ENCODE measurements around the gene HOMER2.

HOMER2 gene

DNA sequence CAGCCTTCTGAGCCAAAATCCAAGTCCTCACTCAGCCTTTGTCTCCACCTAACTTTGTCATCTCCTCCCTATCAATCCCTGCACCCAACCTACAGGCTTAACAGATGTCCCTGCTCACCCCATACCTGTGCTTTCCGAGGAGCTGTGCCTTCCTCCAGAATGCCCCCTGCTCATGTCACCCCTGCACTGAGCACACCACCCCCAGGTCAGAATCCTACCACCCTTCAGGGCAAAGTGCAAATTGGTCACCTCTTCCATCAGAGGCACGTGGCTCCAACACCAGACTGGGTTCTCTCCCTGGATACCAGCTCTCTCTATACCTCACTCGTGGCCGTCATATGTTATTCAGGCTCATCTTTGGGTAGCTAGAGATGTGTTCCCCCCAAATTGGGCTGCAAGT, 29.8 kb downstream of the HOMER2 start:
- Histone ChIP-seq H3K4me1 (ENCODE audit: insufficient read depth, low read length) (no peaks in the 10 kb centered on the region), H3K4me3 (ENCODE audit: low read length) (no peak overlapping the region), H3K9me3 (ENCODE audit: insufficient read depth, low read depth, low read length) (no peaks in the 10 kb centered on the region), H3K27me3 (ENCODE audit: insufficient read depth, low read length) (no peaks in the 10 kb centered on the region), H3K9ac (ENCODE audit: low read depth, low read length) (no peak overlapping the region), H3K36me3 (ENCODE audit: insufficient read depth, low read depth, low read length) (no peaks in the 10 kb centered on the region), H3K27ac (ENCODE audit: low read length) (no peak overlapping the region)

DNA sequence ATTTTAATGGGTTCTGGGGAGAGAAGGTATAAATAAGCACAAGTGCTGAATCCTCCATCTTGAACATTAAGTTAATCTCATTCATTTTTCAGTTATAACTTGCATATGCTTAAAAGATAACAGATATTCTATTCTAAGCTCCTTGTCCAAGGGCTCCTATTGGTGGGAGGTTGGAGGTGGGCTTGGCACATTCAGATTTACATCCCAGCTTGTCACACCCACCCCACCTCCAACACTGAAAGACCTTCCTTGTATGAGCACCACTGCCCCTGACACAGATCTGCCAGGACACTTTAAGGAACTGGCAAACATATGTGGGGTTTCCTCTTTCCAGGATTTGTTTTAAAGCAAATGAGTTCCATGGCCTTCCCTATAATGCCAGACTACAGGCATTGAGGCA, 30.6 kb downstream of the HOMER2 start:
- Histone ChIP-seq H3K27me3 (ENCODE audit: insufficient read depth, low read length) (no peaks in the 10 kb centered on the region), H3K9ac (ENCODE audit: low read depth, low read length) (no peak overlapping the region), H3K9me3 (ENCODE audit: insufficient read depth, low read depth, low read length) (no peaks in the 10 kb centered on the region), H3K4me1 (ENCODE audit: insufficient read depth, low read length) (no peaks in the 10 kb centered on the region), H3K36me3 (ENCODE audit: insufficient read depth, low read depth, low read length) (no peaks in the 10 kb centered on the region), H3K4me3 (ENCODE audit: low read length) (no peak overlapping the region), H3K27ac (ENCODE audit: low read length) (no peak overlapping the region)

DNA sequence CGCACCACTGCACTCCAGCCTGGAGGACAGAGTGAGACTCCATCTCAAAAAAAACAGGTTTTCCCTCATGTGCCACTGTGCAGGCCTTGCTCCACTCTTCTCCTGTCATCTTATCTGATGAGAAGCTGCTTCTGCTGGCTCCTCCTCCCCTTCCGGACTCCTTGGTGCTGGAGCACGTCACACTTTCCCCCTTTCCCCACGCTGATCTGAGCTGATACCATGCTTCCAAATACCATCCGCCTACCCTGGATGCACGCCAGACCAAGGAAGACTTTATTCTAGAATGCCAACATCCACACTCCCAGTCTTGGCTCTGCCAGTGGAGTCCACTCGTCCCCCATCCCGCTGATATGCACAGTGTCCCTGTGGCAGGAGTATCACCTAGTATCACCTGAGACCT, 31.3 kb downstream of the HOMER2 start:
- H3K27ac ChIP-seq (ENCODE audit: low read length), result no peak overlapping the region
- no peaks in the 10 kb centered on the region for H3K27me3 ChIP-seq (ENCODE audit: insufficient read depth, low read length)
- H3K4me1 ChIP-seq (ENCODE audit: insufficient read depth, low read length), result no peaks in the 10 kb centered on the region

DNA sequence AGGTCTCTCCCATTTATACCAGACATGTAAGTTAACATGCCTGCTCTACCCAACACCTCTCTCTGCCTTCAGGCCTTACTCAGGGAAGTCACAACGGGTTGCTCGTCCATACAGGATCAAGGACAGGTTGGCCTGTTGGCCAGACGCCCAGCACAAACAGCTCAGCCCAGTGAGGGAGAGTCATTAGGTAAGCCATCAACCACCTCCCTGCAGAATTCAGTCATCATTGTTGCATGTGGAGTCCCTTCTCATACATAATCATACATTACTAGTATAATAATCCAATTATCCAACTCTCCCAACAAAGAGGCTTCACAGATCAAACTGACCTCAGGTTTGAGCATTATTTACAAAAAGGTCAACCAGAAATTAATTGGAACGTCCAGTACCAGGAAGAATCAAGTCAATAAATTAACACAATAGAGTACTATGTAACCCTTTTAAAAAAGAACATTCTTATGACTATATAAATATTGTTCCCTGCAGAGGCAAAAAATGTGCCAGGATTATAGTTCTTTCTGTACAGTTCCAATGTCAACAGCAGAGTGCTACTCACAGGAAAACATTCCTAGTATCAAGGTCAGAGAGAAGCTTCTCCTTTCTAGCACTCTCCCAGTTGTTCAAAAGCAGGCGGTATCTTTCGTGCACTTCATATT, 33.2 kb downstream of the HOMER2 start:
- Histone ChIP-seq H3K4me3 (ENCODE audit: low read length) (no peak overlapping the region), H3K9ac (ENCODE audit: low read depth, low read length) (no peak overlapping the region), H3K27ac (ENCODE audit: low read length) (no peak overlapping the region), H3K9me3 (ENCODE audit: insufficient read depth, low read depth, low read length) (no peaks in the 10 kb centered on the region), H3K27me3 (ENCODE audit: insufficient read depth, low read length) (no peaks in the 10 kb centered on the region), H3K36me3 (ENCODE audit: insufficient read depth, low read depth, low read length) (no peaks in the 10 kb centered on the region), H3K4me1 (ENCODE audit: insufficient read depth, low read length) (no peaks in the 10 kb centered on the region)

More for the DNA sequence above, 31.3 kb downstream of the HOMER2 start:
- no peak overlapping the region for H3K4me3 ChIP-seq (ENCODE audit: low read length)
- no peaks in the 10 kb centered on the region for H3K9me3 ChIP-seq (ENCODE audit: insufficient read depth, low read depth, low read length)
- no peak overlapping the region for H3K9ac ChIP-seq (ENCODE audit: low read depth, low read length)
- H3K36me3 ChIP-seq (ENCODE audit: insufficient read depth, low read depth, low read length), result no peaks in the 10 kb centered on the region

DNA sequence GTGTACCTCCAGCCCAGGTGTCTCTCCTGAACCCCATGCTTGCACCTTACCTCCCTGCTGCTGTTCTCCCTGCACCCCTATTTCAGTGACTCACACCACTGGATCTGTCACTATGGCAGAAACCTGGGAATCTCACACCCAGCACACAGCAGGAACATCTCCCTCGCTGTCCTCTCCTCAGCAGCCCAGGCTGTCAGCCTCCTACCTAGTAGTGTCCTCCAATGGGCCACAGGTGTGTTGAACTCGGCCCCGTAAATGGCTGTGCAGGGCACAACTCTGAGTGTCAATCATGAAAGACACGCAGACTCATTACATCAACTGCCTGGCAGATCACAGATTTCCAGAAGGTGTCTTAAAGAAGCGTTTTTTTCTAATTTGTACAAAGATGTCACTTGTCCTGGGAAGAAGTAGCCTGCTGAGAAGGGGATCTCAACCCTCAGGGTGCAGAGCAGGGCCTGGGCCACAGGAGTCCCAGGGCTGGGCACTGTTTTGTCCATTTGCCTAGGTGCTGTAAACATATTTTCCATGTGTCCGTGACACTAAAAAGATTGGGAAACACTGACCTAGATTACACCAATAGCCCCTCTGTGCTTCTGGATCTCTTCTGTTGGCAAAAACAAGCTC, 33.8 kb downstream of the HOMER2 start:
- Histone ChIP-seq H3K9ac (ENCODE audit: low read depth, low read length) (no peak overlapping the region), H3K9me3 (ENCODE audit: insufficient read depth, low read depth, low read length) (no peaks in the 10 kb centered on the region), H3K27me3 (ENCODE audit: insufficient read depth, low read length) (no peaks in the 10 kb centered on the region), H3K4me1 (ENCODE audit: insufficient read depth, low read length) (no peaks in the 10 kb centered on the region), H3K27ac (ENCODE audit: low read length) (no peak overlapping the region), H3K4me3 (ENCODE audit: low read length) (no peak overlapping the region), H3K36me3 (ENCODE audit: insufficient read depth, low read depth, low read length) (no peaks in the 10 kb centered on the region)

DNA sequence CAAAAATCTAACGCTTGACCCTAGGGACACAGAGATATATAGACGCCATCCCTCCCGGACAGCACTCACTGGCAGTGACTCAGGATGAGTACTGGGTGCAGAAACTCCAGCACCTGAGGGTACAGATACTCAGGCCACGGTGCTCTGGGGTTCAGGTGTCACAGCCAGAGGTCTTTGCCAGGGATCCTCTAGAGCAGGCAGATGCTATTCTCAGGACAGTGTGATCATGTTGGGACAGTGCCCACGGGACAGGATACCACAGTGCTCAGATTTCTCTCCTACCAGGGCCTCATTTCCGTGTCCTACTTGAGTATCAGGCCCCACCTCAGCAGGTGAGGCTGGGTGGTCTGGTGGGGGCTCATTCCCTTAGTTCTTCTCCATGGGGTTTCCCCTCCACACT, 34.4 kb downstream of the HOMER2 start:
- Histone ChIP-seq H3K9ac (ENCODE audit: low read depth, low read length) (no peak overlapping the region), H3K27me3 (ENCODE audit: insufficient read depth, low read length) (no peaks in the 10 kb centered on the region), H3K9me3 (ENCODE audit: insufficient read depth, low read depth, low read length) (no peaks in the 10 kb centered on the region), H3K4me1 (ENCODE audit: insufficient read depth, low read length) (no peaks in the 10 kb centered on the region), H3K4me3 (ENCODE audit: low read length) (no peak overlapping the region), H3K36me3 (ENCODE audit: insufficient read depth, low read depth, low read length) (no peaks in the 10 kb centered on the region), H3K27ac (ENCODE audit: low read length) (no peak overlapping the region)

DNA sequence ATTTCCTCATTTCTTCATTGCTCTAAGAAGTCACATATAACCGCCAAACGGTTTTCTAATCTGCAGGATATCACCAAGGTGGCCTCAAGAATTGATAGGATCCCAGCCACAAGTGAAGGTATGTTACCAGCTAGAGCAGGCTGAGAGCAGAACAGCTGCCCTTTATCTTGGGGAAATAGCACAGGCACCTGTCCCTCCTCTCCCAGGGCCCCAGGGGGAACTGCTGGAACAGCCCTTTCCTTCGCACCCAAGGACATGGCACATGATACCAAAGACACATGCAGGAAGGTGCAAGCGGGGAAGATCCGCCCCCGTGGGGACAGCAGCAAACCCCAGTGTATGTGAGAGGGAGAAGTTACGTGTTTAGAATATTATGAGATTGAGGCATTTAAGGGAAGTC, 35.3 kb downstream of the HOMER2 start:
- Histone ChIP-seq H3K4me3 (ENCODE audit: low read length) (no peak overlapping the region), H3K27ac (ENCODE audit: low read length) (no peak overlapping the region), H3K27me3 (ENCODE audit: insufficient read depth, low read length) (no peaks in the 10 kb centered on the region), H3K9ac (ENCODE audit: low read depth, low read length) (no peak overlapping the region), H3K4me1 (ENCODE audit: insufficient read depth, low read length) (no peaks in the 10 kb centered on the region), H3K36me3 (ENCODE audit: insufficient read depth, low read depth, low read length) (no peaks in the 10 kb centered on the region), H3K9me3 (ENCODE audit: insufficient read depth, low read depth, low read length) (no peaks in the 10 kb centered on the region)

DNA sequence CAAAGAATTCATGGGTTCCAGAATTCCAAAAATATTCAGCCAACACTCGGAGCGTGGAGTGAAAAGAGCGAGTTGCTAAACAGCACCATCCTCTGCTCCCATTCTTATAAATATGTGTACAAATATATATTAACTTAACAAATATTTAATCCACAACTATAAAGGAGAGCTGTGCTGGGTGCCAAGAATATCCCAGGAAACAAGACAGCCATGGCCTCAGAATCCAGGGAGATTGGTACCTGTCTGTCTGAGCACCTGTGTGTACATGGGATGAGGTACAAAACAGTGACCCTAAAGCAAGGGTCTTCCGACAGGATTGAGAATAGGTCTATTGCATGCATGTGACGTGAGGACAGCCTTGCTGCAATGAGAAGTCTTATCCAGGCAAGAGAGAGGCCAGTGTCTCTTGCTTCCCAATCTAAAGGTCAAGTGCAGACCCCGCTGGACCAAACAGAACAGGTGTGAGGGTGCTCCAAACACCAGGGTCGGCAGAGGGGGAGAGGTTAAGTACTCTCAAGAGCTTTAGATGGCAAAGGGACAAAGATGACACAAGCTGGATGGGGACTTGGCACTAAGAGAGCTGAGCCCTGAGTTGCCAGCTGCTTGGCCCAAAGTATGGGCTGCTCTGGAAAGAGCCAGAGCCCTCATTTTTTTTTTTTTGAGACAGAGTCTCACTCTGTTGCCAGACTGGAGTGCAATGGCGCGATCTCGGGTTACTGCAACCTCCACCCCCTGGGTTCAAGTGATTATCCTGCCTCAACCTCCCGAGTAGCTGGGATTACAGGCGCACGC, 36.2 kb downstream of the HOMER2 start:
- H3K4me1 ChIP-seq (ENCODE audit: insufficient read depth, low read length), result no peaks in the 10 kb centered on the region
- no peak overlapping the region for H3K9ac ChIP-seq (ENCODE audit: low read depth, low read length)
- no peaks in the 10 kb centered on the region for H3K27me3 ChIP-seq (ENCODE audit: insufficient read depth, low read length)
- no peaks in the 10 kb centered on the region for H3K36me3 ChIP-seq (ENCODE audit: insufficient read depth, low read depth, low read length)
- no peak overlapping the region for H3K27ac ChIP-seq (ENCODE audit: low read length)
- no peaks in the 10 kb centered on the region for H3K9me3 ChIP-seq (ENCODE audit: insufficient read depth, low read depth, low read length)
- no peak overlapping the region for H3K4me3 ChIP-seq (ENCODE audit: low read length)

DNA sequence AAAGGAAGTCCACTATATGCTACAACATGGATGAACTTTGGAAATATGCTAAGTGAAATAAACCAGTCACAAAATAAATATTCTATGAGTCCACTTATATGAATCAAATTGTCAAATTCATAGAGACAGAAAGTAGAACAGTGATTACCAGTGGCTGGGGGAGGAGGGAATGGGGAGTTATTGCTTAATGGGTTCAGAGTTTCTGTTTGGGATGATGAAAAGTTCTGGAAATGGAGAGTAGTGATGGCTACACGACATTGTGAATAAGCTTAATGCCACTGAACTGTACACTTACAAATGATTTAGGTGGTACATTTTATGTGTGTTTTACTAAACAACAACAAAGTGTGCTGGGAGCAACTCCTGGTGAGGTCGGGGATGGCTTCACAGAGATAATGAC, 38.1 kb downstream of the HOMER2 start:
- H3K4me1 ChIP-seq (ENCODE audit: insufficient read depth, low read length), result no peaks in the 10 kb centered on the region
- no peaks in the 10 kb centered on the region for H3K27me3 ChIP-seq (ENCODE audit: insufficient read depth, low read length)
- no peak overlapping the region for H3K4me3 ChIP-seq (ENCODE audit: low read length)
- no peak overlapping the region for H3K27ac ChIP-seq (ENCODE audit: low read length)
- no peaks in the 10 kb centered on the region for H3K36me3 ChIP-seq (ENCODE audit: insufficient read depth, low read depth, low read length)
- peaks cover 3% of the 10 kb centered on the region; the same call in 1 of the 2 replicates for H3K9me3 ChIP-seq (ENCODE audit: insufficient read depth, low read depth, low read length)
- no peak overlapping the region for H3K9ac ChIP-seq (ENCODE audit: low read depth, low read length)

DNA sequence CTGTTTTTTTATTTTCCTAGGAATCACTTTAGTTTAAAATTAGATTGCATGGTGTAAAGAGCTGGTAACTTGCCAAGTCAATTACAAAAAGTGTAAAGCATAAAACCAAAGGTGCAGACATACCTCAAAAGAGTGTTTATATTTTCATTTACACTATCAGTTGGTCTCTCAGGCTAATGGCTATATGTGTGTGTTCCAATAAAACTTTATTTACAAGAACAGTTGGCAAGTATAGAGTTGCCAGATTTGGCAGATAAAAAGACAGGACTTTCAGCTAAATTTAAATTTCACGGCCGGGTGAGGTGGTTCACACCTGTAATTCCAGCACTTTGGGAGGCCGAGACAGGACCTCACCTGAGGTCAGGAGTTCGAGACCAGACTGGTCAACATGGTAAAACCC, 41.1 kb downstream of the HOMER2 start:
- no peak overlapping the region for H3K9ac ChIP-seq (ENCODE audit: low read depth, low read length)
- H3K36me3 ChIP-seq (ENCODE audit: insufficient read depth, low read depth, low read length), result no peaks in the 10 kb centered on the region
- H3K27ac ChIP-seq (ENCODE audit: low read length), result no peak overlapping the region
- H3K4me1 ChIP-seq (ENCODE audit: insufficient read depth, low read length), result no peaks in the 10 kb centered on the region
- H3K9me3 ChIP-seq (ENCODE audit: insufficient read depth, low read depth, low read length), result peaks cover 9% of the 10 kb centered on the region
- no peaks in the 10 kb centered on the region for H3K27me3 ChIP-seq (ENCODE audit: insufficient read depth, low read length)
- H3K4me3 ChIP-seq (ENCODE audit: low read length), result no peak overlapping the region

DNA sequence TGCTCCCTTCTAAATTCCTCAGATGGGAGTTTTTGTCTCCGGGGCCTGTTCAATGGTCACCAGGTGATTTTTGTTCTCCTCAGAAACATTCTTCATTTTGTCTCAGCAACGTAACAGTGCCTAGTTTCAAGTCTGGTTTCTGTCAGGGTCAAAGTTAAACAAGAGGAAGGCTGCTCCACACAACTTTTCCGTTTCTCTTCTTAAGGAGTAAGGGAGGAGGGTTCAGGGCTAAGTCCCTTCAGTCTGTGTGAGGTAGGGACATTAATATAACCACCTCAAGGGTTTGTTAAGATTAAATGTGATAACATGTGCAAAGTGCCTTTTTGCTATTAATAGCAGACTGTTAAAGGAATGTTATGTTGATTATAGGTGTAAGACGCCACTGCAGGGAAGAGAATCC, 41.8 kb downstream of the HOMER2 start:
- Histone ChIP-seq H3K9me3 (ENCODE audit: insufficient read depth, low read depth, low read length) (peaks cover 9% of the 10 kb centered on the region), H3K36me3 (ENCODE audit: insufficient read depth, low read depth, low read length) (no peaks in the 10 kb centered on the region), H3K4me1 (ENCODE audit: insufficient read depth, low read length) (no peaks in the 10 kb centered on the region), H3K27me3 (ENCODE audit: insufficient read depth, low read length) (no peaks in the 10 kb centered on the region), H3K9ac (ENCODE audit: low read depth, low read length) (no peak overlapping the region), H3K4me3 (ENCODE audit: low read length) (no peak overlapping the region), H3K27ac (ENCODE audit: low read length) (no peak overlapping the region)

All from iPS-20b (cell line).